ENCODE measurements around the gene B9D1. TPM values are rescaled to one million over a fixed set of nuclear protein-coding genes. Genes with fewer than 3 reads are reported as not detected.

Gene B9D1
- total and polyA plus RNA-seq, 2 experiments from 2014 or later: 35.2 to 63.5 TPM

DNA sequence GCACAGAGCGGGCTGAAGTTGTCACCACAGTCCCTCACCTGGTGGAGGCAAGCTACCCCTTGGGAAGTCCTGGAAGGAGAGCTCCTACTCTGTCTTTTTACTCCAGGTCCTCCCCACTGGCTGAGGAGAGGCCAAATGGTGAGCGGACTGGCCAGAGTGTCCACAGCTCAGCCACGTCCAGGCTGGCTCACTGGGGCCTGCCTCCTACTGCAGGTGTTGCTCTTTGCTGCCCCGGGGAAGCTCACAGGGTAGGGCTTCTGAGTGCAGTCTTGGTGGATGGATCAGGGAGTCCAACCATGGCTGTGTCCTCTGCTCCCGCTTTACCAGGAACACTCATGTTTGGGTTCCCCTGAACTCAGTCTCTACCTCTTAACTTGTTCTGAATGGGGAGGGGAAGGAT is 2.7 kb downstream of the B9D1 start (continued):
- TF ChIP-seq ZNF462 (CRISPR knock-in tag; IDR thresholded peaks at IDR 0.05) (no peak), ZNF114 (CRISPR knock-in tag; IDR thresholded peaks at IDR 0.05) (no peak), POLR2AphosphoS5 (IDR thresholded peaks at IDR 0.05; ENCODE audit: low read depth) (no peak), ETS1 (IDR thresholded peaks at IDR 0.05) (no peak), EZH2 (IDR thresholded peaks at IDR 0.05; ENCODE audit: low read depth, unreplicated experiment) (no peak), NANOG (IDR thresholded peaks at IDR 0.05; ENCODE audit: borderline replicate concordance) (no peak), CTCF (conservative IDR thresholded peaks at IDR 0.05; ENCODE audit: low read depth in 2 of 2) (no peak)

DNA sequence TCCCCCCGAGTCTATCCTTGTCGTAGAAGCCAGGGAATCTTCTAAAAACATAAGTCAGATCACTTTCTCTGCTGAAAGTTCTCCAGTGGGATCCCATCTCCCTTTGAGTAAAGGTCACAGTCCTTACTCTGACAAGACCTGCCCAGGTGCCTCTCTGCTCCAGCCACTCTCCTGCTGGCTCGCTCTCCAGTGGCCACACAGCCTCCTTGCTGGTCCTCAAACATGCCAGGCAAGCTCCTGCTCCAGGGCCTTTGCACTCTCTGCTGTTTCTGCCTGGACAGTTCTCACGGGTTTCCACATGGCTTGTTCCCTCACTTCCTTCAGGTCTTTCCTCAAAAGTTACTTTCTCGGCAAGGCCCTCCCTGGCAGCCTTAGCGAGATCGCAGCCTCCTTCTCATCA is 3.4 kb downstream of the B9D1 start:
- DNase-seq (ENCODE audit: low spot score) (no peak), ATAC-seq (no peak)
- Histone ChIP-seq H3K36me3 (ENCODE audit: insufficient read depth) (no peaks in the 10 kb centered on the region), H3K79me2 (replicated peaks; ENCODE audit: insufficient read depth) (no peaks in the 10 kb centered on the region), H3F3A (replicated peaks; ENCODE audit: low read depth) (no peaks in the 10 kb centered on the region), H3K27me3 (ENCODE audit: insufficient read depth) (no peaks in the 10 kb centered on the region), H3K9me2 (ENCODE audit: insufficient read depth) (no peaks in the 10 kb centered on the region), H3K4me2 (no peak overlapping the region), H3K4me1 (ENCODE audit: insufficient read depth) (peaks cover 11% of the 10 kb centered on the region), H3K27ac (ENCODE audit: low read depth) (no peak overlapping the region), H3K4me3 (no peak overlapping the region), H2AFZ (no peak overlapping the region), H4K20me1 (replicated peaks; ENCODE audit: insufficient read depth) (no peaks in the 10 kb centered on the region; the same call in 1 of the 2 replicates)
- Mint-ChIP-seq H3K9me3 (no peaks in the 10 kb centered on the region), H3K36me3 (ENCODE audit: low read depth) (peaks cover 7% of the 10 kb centered on the region; the same call in 2 of the 3 replicates), H3K4me3 (no peak overlapping the region), H3K27me3 (ENCODE audit: insufficient read depth, low read depth, poor library complexity) (peaks cover 2% of the 10 kb centered on the region), H3K4me1 (peaks cover 14% of the 10 kb centered on the region), H3K27ac (no peak overlapping the region)
- TF ChIP-seq ZNF462 (CRISPR knock-in tag; IDR thresholded peaks at IDR 0.05): no peak
